Measurements from ENCODE around the gene RASGEF1C.

RASGEF1C gene

GRCh38 chr5:180068519-180069090 lies 140.4 kb downstream of the RASGEF1C start:
- intact Hi-C loops (cut with DNase I; ENCODE audit: low total_unique reads) = no loop called here
- no peak overlapping the region for H3K27ac ChIP-seq
- H3K4me3 ChIP-seq = no peak overlapping the region
- no peak for TF ChIP-seq CTCF (IDR thresholded peaks at IDR 0.05)
- H3K27me3 ChIP-seq = no peaks in the 10 kb centered on the region
- H3K4me1 ChIP-seq = peaks cover 0 to 22% (median 16%) of the 10 kb centered on the region in 4 donors
- DNase-seq = no peak
- H3K36me3 ChIP-seq = no peaks in the 10 kb centered on the region
- H3K9me3 ChIP-seq = no peaks in the 10 kb centered on the region

GRCh38 chr5:180067986-180068385 lies 141.0 kb downstream of the RASGEF1C start:
- Histone ChIP-seq H3K36me3 (no peaks in the 10 kb centered on the region), H3K4me3 (no peak overlapping the region), H3K27me3 (no peaks in the 10 kb centered on the region), H3K4me1 (peaks cover 0 to 22% (median 16%) of the 10 kb centered on the region in 4 donors), H3K27ac (no peak overlapping the region), H3K9me3 (no peaks in the 10 kb centered on the region)
- no peak for TF ChIP-seq CTCF (IDR thresholded peaks at IDR 0.05)
- no peak for DNase-seq
- intact Hi-C loops (cut with DNase I; ENCODE audit: low total_unique reads) = no loop called here

GRCh38 chr5:180060192-180060591 lies 148.8 kb downstream of the RASGEF1C start:
- H3K27ac ChIP-seq = no peak overlapping the region
- intact Hi-C loops (cut with DNase I; ENCODE audit: low total_unique reads) = no loop called here
- no peak for TF ChIP-seq CTCF (IDR thresholded peaks at IDR 0.05)

GRCh38 chr5:180059326-180059725 lies 149.7 kb downstream of the RASGEF1C start:
- DNase-seq = no peak
- Histone ChIP-seq H3K4me3 (no peak overlapping the region), H3K27me3 (no peaks in the 10 kb centered on the region), H3K9me3 (no peaks in the 10 kb centered on the region), H3K4me1 (peaks cover 0 to 11% (median 0%) of the 10 kb centered on the region in 4 donors), H3K36me3 (no peaks in the 10 kb centered on the region), H3K27ac (no peak overlapping the region)
- intact Hi-C loops (cut with DNase I; ENCODE audit: low total_unique reads) = no loop called here
- no peak for TF ChIP-seq CTCF (IDR thresholded peaks at IDR 0.05)

More at GRCh38 chr5:180060192-180060591, 148.8 kb downstream of the RASGEF1C start:
- Histone ChIP-seq H3K4me3 (no peak overlapping the region), H3K4me1 (peaks cover 0 to 11% (median 0%) of the 10 kb centered on the region in 4 donors), H3K27me3 (no peaks in the 10 kb centered on the region), H3K36me3 (no peaks in the 10 kb centered on the region), H3K9me3 (no peaks in the 10 kb centered on the region)
- no peak for DNase-seq

- no peak overlapping the region for H3K27ac ChIP-seq
- H3K4me3 ChIP-seq = no peak overlapping the region
- H3K36me3 ChIP-seq = no peaks in the 10 kb centered on the region
- no peak for DNase-seq
- peaks cover 0 to 11% (median 0%) of the 10 kb centered on the region in 4 donors for H3K4me1 ChIP-seq
- intact Hi-C loops (cut with DNase I; ENCODE audit: low total_unique reads) = no loop called here
- H3K9me3 ChIP-seq = no peaks in the 10 kb centered on the region
- H3K27me3 ChIP-seq = no peaks in the 10 kb centered on the region
- TF ChIP-seq CTCF (IDR thresholded peaks at IDR 0.05) = no peak
These were observed 152.9 kb downstream of the RASGEF1C start for GRCh38 chr5:180056153-180056552.

- H3K4me3 ChIP-seq = no peak overlapping the region
- no peak overlapping the region for H3K27ac ChIP-seq
- intact Hi-C loops (cut with DNase I; ENCODE audit: low total_unique reads) = no loop called here
- H3K27me3 ChIP-seq = no peaks in the 10 kb centered on the region
- peaks cover 0 to 21% (median under 1%) of the 10 kb centered on the region in 4 donors for H3K4me1 ChIP-seq
- no peak for TF ChIP-seq CTCF (IDR thresholded peaks at IDR 0.05)
- H3K9me3 ChIP-seq = no peaks in the 10 kb centered on the region
- no peak for DNase-seq
- no peaks in the 10 kb centered on the region for H3K36me3 ChIP-seq
These were observed 154.8 kb downstream of the RASGEF1C start for GRCh38 chr5:180054226-180054625.

Measured in tibial artery (tissue), 4 donors.